HepG2 (cell line): ENCODE measurements around the gene IQSEC1. TPM values are rescaled to one million over a fixed set of nuclear protein-coding genes. Genes with fewer than 3 reads are reported as not detected.

ENCODE experiments used
- ATAC-seq: fragments of 200-7000 bp; cut with Tn5 transposase; 3 replicates; pipeline ENCODE4 v1.9.1; 2020; ENCODE audit warnings: mild to moderate bottlenecking, moderate library complexity
- BruUV-seq: library from RNA; stranded (reverse); fragments of 400-500 nt; replicated peaks from 2 replicates; lab custom pipeline; 2021; lab: Mats Ljungman, UMichigan
- CTCF ChIA-PET: fragments of 300-600 bp; formaldehyde crosslinking; extraction: SDS; loops from one replicate; lab custom pipeline; 2021; ENCODE audit warnings: low total read pairs, inconsistent platforms, low intra/inter-chr PET ratio; lab: Yijun Ruan, JAX
- POLR2A ChIA-PET: fragments of 350-600 bp; sonication (Branson Sonifier 250); formaldehyde crosslinking; loops from one replicate; lab custom pipeline; 2020; ENCODE audit warnings: antibody characterized with exemption, inconsistent platforms; lab: Yijun Ruan, JAX
- DNase-seq: peaks from one replicate; pipeline ENCODE4 v3.0.0-alpha.2; 2015; ENCODE audit warnings: low spot score
- FAIRE-seq: peaks from 3 replicates; lab custom pipeline; 2011; peaks lifted over from hg19 to GRCh38; lab: Jason Lieb, UNC
- H2AFZ ChIP-seq: one replicate; pipeline ENCODE4 v1.6.1; 2011; ENCODE audit warnings: low read length, inconsistent platforms
- H3K27ac ChIP-seq: fragments of 300-600 bp; 3 replicates; pipeline ENCODE4 v1.8.0; 2011; ENCODE audit warnings: mixed run types, mild to moderate bottlenecking, mixed read lengths, low read length, inconsistent platforms; ENCODE audit not compliant: insufficient read depth; ENCODE audit errors: extremely low read length
- H3K27me3 ChIP-seq, 2 experiments: fragments of 200-600 bp in 1 of 2; 2 replicates in 1 of 2; 3 replicates in 1 of 2; pipeline versions ENCODE4 v1.6.0 to v1.8.0; 2011; ENCODE audit warnings: low read length in 2 of 2, mild to moderate bottlenecking in 2 of 2, moderate library complexity in 2 of 2, inconsistent platforms in 1 of 2; ENCODE audit not compliant: insufficient read depth in 2 of 2, control insufficient read depth in 1 of 2
- H3K36me3 ChIP-seq, 2 experiments: fragments of 200-600 bp in 1 of 2; replicated peaks in 1 of 2; 2 replicates in 1 of 2; 3 replicates in 1 of 2; pipeline versions ENCODE4 v1.5.1 to v1.8.0; 2011; ENCODE audit warnings: low read length in 2 of 2, inconsistent platforms in 1 of 2; ENCODE audit not compliant: insufficient read depth in 2 of 2, control insufficient read depth in 1 of 2
- H3K4me1 ChIP-seq: 2 replicates; pipeline ENCODE4 v1.5.1; 2012; ENCODE audit warnings: low read length, inconsistent platforms; ENCODE audit not compliant: insufficient read depth
- H3K4me2 ChIP-seq: 2 replicates; pipeline ENCODE4 v1.6.0; 2011; ENCODE audit warnings: low read depth, low read length, inconsistent platforms
- H3K4me3 ChIP-seq, 3 experiments: fragments of 200-600 bp in 1 of 3; sonication (generic), shearing (Covaris generic) in 1 of 3; replicated peaks in 1 of 3; 2 replicates each; pipeline ENCODE4 v1.5.1; 2011 to 2016; ENCODE audit warnings: low read length in 3 of 3, inconsistent platforms in 2 of 3, low read depth in 2 of 3, mild to moderate bottlenecking in 2 of 3, control low read depth in 1 of 3, mixed read lengths in 1 of 3; ENCODE audit not compliant: insufficient read depth in 1 of 3
- H3K79me2 ChIP-seq: one replicate; pipeline ENCODE4 v1.6.1; 2011; ENCODE audit warnings: low read length, inconsistent platforms; ENCODE audit not compliant: insufficient read depth
- H3K9ac ChIP-seq: 2 replicates; pipeline ENCODE4 v1.6.0; 2011; ENCODE audit warnings: mild to moderate bottlenecking, low read depth, low read length, inconsistent platforms; ENCODE audit not compliant: insufficient read depth
- H3K9me3 ChIP-seq: 2 replicates; pipeline ENCODE4 v1.5.1; 2012; ENCODE audit warnings: mild to moderate bottlenecking, low read length
- H4K20me1 ChIP-seq: 2 replicates; pipeline ENCODE4 v1.6.0; 2011; ENCODE audit warnings: inconsistent platforms, mild to moderate bottlenecking, low read length, moderate library complexity; ENCODE audit not compliant: insufficient read depth
- ATRX ChIP-seq: sonication (generic); formaldehyde crosslinking; IDR thresholded peaks from 2 replicates; pipeline ENCODE4 v1.4.0; 2020; ENCODE audit warnings: missing genetic modification reagents, borderline replicate concordance
- MXD1 ChIP-seq: sonication (generic); formaldehyde crosslinking; IDR thresholded peaks from 2 replicates; pipeline ENCODE4 v1.4.0; 2020; ENCODE audit warnings: mild to moderate bottlenecking, missing genetic modification reagents
- NFKB2 ChIP-seq: sonication (generic); formaldehyde crosslinking; IDR thresholded peaks from 2 replicates; pipeline ENCODE4 v1.4.0; 2020; ENCODE audit warnings: missing genetic modification reagents, borderline replicate concordance
- SP2 ChIP-seq: sonication (generic); formaldehyde crosslinking; IDR thresholded peaks from 2 replicates; pipeline ENCODE4 v1.5.1; 2020; ENCODE audit warnings: mild to moderate bottlenecking, missing genetic modification reagents
- TAF15 ChIP-seq: fragments of 200-400 bp; formaldehyde crosslinking; IDR thresholded peaks from one replicate; pipeline ENCODE4 v1.6.1; 2018; ENCODE audit warnings: mild to moderate bottlenecking, low read depth, low read length; ENCODE audit not compliant: poor library complexity, severe bottlenecking
- WGBS: methylation state at CpG from one replicate; pipeline ENCODE4 v1.1.6; 2017; ENCODE audit warnings: low lambda C conversion rate; 5-methylcytosine and 5-hydroxymethylcytosine counted together
- in situ Hi-C: cut with HindIII; loops from 2 replicates; pipeline ENCODE4 v1.10.0; 2017; ENCODE audit warnings: low pct_unique_long_range_greater_than_20kb; ENCODE audit not compliant: extremely low pct_ligation_motif_present
- intact Hi-C: fragments of 100-400 bp; cut with micrococcal nuclease; formaldehyde crosslinking; loops from one replicate; pipeline ENCODE4 v1.10.0; 2022; ENCODE audit not compliant: unreplicated experiment
- polyA plus RNA-seq, 8 experiments: library from polyadenylated mRNA; depleted of rRNA in 3 of 8; stranded (reverse) in 7 of 8; unstranded in 1 of 8; fragments of >200 nt; fragmentation: Illumina TruSeq in 4 of 8; extraction: Trizol in 4 of 8; gene quantifications; 2 replicates each; pipeline versions ENCODE4 v1.2.1 to v1.2.3, GENCODE V29; 2011 to 2016; ENCODE audit warnings: low read depth in 4 of 8, missing spikeins in 1 of 8, mixed read lengths in 1 of 8; ENCODE audit not compliant: insufficient read depth in 1 of 8
- total RNA-seq, 5 experiments: library from RNA; depleted of rRNA; stranded (reverse); fragments of >200 nt; fragmentation: Illumina TruSeq; extraction: Trizol; gene quantifications; 2 replicates each; pipeline ENCODE4 v1.2.3, GENCODE V29; 2016; ENCODE audit warnings: low read depth in 1 of 5

The IQSEC1 gene
- total and polyA plus RNA-seq, 2 of the 13 experiments (the other 11 are each of a cell fraction or from before 2014, with no cell fraction given), result 17.4 to 20.2 TPM

DNA sequence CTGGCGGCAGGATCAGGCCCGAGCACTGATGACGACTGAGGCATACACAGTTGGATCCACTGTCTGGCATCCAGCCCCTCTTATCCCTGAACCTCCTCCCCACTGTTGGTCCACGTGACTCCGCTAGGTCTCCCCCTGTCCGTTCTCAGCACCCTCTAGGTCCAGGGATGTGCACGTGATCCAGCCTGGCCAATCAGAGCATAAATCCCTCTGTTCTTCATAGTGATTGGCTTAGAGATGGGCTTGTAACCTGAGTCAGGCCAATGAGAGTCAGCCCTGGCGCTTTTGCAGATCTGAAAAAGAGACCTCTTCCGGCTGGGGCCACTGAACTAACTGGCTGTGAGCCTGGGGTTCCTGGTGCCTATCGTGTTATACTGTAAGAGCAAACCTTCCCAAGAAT is 20.5 kb upstream of the IQSEC1 start:
- intact Hi-C loops, result loop anchor here (2.0 kb wide), 1 partner anchor 189 kb away; no protein-coding TSS in a partner anchor
- no TSS peak for BruUV-seq

GRCh38 chr3:13092621-13093617 is 19.7 kb upstream of the IQSEC1 start:
- Histone ChIP-seq H3K4me2 (no peak overlapping the region), H3K9me3 (no peaks in the 10 kb centered on the region), H3K4me1 (peaks cover 17% of the 10 kb centered on the region), H3K36me3 (peaks cover 0 to 11% of the 10 kb centered on the region in 2 experiments; a peak in 4 of 5 replicates), H4K20me1 (peaks cover 3% of the 10 kb centered on the region; the same call in 1 of the 2 replicates), H3K9ac (no peak overlapping the region), H3K4me3 (no peak overlapping the region), H3K27ac (no peak overlapping the region), H3K79me2 (no peaks in the 10 kb centered on the region), H3K27me3 (no peaks in the 10 kb centered on the region), H2AFZ (no peak overlapping the region)
- no peak for FAIRE-seq
- WGBS, result 87% methylated on average over 18 of the region's 23 CpGs
- in situ Hi-C loops, result loop anchor here (5.0 to 10.0 kb wide), 2 partner anchors 189 to 372 kb away; no protein-coding TSS in a partner anchor
- intact Hi-C loops, result loop anchor here (1.0 to 2.0 kb wide), 3 partner anchors 96 to 368 kb away; no protein-coding TSS in a partner anchor
- CTCF ChIA-PET, result interaction anchor here (1.1 to 1.8 kb wide), 3 partner anchors 137 to 558 kb away, joined by 3 to 9 read pairs (median 4); no protein-coding TSS in a partner anchor
- peak; percentile 6; the same call in 1 of the 3 replicates for ATAC-seq
- no TSS peak for BruUV-seq
- TF ChIP-seq MXD1 (CRISPR knock-in tag) (no peak), NFKB2 (0 out of 2 replicates have a peak, but pooled peaks have one; percentile 9)
- no peak for DNase-seq
- POLR2A ChIA-PET, result no interaction called here

More for the DNA sequence above, 20.5 kb upstream of the IQSEC1 start:
- no peak for TF ChIP-seq SP2 (CRISPR knock-in tag)
- no peak for TF ChIP-seq TAF15
- no peak for TF ChIP-seq ATRX (CRISPR knock-in tag)
- WGBS, result 89% methylated on average over 9 of the region's 10 CpGs
- H3K4me2 ChIP-seq, result no peak overlapping the region
- no peak for FAIRE-seq
- no peak overlapping the region for H3K4me3 ChIP-seq
- peaks cover 0 to 11% of the 10 kb centered on the region in 2 experiments; a peak in 4 of 5 replicates for H3K36me3 ChIP-seq
- H3K4me1 ChIP-seq, result peaks cover 17% of the 10 kb centered on the region
- no peak overlapping the region for H3K9ac ChIP-seq
- H3K27me3 ChIP-seq, result no peaks in the 10 kb centered on the region
- peak; percentile 13; the same call in 2 of the 3 replicates for ATAC-seq
- 0 out of 2 replicates have a peak, but pooled peaks cover 2% of the 10 kb centered on the region for H4K20me1 ChIP-seq
- H3K79me2 ChIP-seq, result no peaks in the 10 kb centered on the region
- in situ Hi-C loops, result loop anchor here (5.0 to 10.0 kb wide), 2 partner anchors 189 to 371 kb away; no protein-coding TSS in a partner anchor
- H3K9me3 ChIP-seq, result no peaks in the 10 kb centered on the region
- ChIA-PET CTCF (no interaction called here), POLR2A (no interaction called here)
- no peak for DNase-seq
- H3K27ac ChIP-seq, result no peak overlapping the region
- H2AFZ ChIP-seq, result no peak overlapping the region
